Measurements from ENCODE around the gene GNAQ.

- TF ChIP-seq, protein P1, sequence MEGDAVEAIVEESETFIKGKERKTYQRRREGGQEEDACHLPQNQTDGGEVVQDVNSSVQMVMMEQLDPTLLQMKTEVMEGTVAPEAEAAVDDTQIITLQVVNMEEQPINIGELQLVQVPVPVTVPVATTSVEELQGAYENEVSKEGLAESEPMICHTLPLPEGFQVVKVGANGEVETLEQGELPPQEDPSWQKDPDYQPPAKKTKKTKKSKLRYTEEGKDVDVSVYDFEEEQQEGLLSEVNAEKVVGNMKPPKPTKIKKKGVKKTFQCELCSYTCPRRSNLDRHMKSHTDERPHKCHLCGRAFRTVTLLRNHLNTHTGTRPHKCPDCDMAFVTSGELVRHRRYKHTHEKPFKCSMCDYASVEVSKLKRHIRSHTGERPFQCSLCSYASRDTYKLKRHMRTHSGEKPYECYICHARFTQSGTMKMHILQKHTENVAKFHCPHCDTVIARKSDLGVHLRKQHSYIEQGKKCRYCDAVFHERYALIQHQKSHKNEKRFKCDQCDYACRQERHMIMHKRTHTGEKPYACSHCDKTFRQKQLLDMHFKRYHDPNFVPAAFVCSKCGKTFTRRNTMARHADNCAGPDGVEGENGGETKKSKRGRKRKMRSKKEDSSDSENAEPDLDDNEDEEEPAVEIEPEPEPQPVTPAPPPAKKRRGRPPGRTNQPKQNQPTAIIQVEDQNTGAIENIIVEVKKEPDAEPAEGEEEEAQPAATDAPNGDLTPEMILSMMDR (conservative IDR thresholded peaks at IDR 0.05) = no peak
- TF ChIP-seq ZFX (IDR thresholded peaks at IDR 0.05) = no peak
Observed at GRCh38 chr9:77987081-77987656, 44.4 kb downstream of the GNAQ start.
